Measurements from ENCODE around the gene PRLH.

Gene PRLH

DNA sequence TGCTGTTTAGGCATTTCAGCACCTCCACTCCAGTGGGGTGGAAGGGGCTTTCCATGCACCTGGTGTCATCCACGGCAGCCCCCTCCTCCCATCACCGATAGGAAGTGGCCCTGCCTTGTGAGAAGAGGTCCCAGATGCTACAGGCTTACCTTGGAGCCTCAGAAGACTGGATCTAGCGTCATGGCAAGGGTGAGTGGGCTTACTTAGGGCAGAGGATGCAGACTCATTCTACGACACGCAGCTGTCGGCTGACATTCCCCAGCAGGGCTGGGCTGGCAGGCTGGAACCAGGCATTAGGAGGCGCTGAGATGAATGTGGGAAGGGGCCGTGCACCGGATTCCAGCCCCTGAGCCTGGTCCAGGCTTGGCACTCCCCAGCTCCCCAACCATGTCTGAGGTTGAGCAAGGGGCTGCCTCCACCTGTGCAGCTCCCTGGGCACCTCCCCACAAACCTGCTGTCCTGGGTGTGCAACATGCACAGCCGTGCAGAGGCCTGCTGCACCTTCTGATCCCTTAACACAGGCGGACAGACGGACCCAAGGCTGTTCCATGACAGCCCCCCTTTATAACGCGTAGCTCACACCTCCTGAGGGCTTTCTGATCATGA lies 1.7 kb upstream of the PRLH start:
- DNase-seq (ENCODE audit: low spot score) = no peak
- no peaks in the 10 kb centered on the region for H3K36me3 ChIP-seq (replicated peaks in 1 of 2; ENCODE audit: control insufficient read depth in 2 of 2, insufficient read depth in 2 of 2, low read length in 2 of 2)
- H2BK5ac ChIP-seq (ENCODE audit: low read length) = no peak overlapping the region
- H2BK15ac ChIP-seq (ENCODE audit: low read length) = no peak overlapping the region
- H3K9me3 ChIP-seq (replicated peaks in 1 of 2; ENCODE audit: control insufficient read depth in 2 of 2, insufficient read depth in 1 of 2, low read depth in 1 of 2, low read length in 2 of 2) = peaks cover 0 to 8% of the 10 kb centered on the region in 2 donors
- H3K4me3 ChIP-seq (ENCODE audit: low read length in 2 of 2) = peak overlapping the region in 1 of 2 donors; percentile 15
- H3K4me1 ChIP-seq (ENCODE audit: control insufficient read depth in 2 of 2, insufficient read depth in 1 of 2, low read depth in 1 of 2, low read length in 2 of 2) = no peaks in the 10 kb centered on the region
- WGBS, 2 donors (ENCODE audit: extremely low coverage in 2 of 2, insufficient read length in 2 of 2, insufficient replicate concordance in 1 of 2) = no CpG with 5 or more reads among the region's 14 CpGs
- peaks cover 0 to 7% (median 2%) of the 10 kb centered on the region in 3 experiments for H3K27me3 ChIP-seq (ENCODE audit: control insufficient read depth in 3 of 3, insufficient read depth in 3 of 3, low read depth in 1 of 3, low read length in 3 of 3)
- H3K23ac ChIP-seq (ENCODE audit: low read depth, low read length, poor library complexity) = no peak overlapping the region
- no peak overlapping the region for H3K4ac ChIP-seq (ENCODE audit: low read length)
- H3K79me1 ChIP-seq (ENCODE audit: low read depth, low read length) = no peaks in the 10 kb centered on the region
- no peak overlapping the region for H3K18ac ChIP-seq (ENCODE audit: low read length)
- no peak overlapping the region for H3K4me2 ChIP-seq (ENCODE audit: insufficient read depth, low read length, poor library complexity, severe bottlenecking)
- no peak overlapping the region for H2AFZ ChIP-seq (ENCODE audit: low read length)
- no peak overlapping the region for H2BK12ac ChIP-seq (ENCODE audit: low read length)
- H2BK120ac ChIP-seq (ENCODE audit: low read depth, low read length) = no peak overlapping the region
- no peak overlapping the region for H3K27ac ChIP-seq (replicated peaks; ENCODE audit: low read length)
- no peak overlapping the region for H4K91ac ChIP-seq (ENCODE audit: low read depth, low read length, poor library complexity)
- H2AK5ac ChIP-seq (ENCODE audit: low read depth, low read length) = no peak overlapping the region
- H3K9ac ChIP-seq (ENCODE audit: low read depth, low read length, poor library complexity) = no peak overlapping the region
- H4K8ac ChIP-seq (ENCODE audit: low read depth, low read length) = no peak overlapping the region
- H3K14ac ChIP-seq (ENCODE audit: low read length) = no peak overlapping the region

DNA sequence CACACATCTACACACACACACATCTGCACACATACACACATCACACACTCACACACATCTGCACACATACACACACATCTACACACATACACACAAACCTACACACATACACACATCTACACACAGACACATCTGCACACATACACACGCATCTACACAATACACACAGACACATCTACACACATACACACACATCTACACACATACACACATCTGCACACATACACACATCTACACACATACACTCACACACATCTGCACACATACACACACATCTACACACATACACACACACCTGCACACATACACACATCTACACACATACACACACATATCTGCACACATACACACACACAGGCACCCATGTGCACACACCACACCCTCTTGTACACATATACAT lies 400 bp upstream of the PRLH start:
- no peak overlapping the region for H2BK120ac ChIP-seq (ENCODE audit: low read depth, low read length)
- H4K91ac ChIP-seq (ENCODE audit: low read depth, low read length, poor library complexity) = no peak overlapping the region
- H2AFZ ChIP-seq (ENCODE audit: low read length) = no peak overlapping the region
- no peak overlapping the region for H3K27ac ChIP-seq (replicated peaks; ENCODE audit: low read length)
- no peak overlapping the region for H4K8ac ChIP-seq (ENCODE audit: low read depth, low read length)
- H3K27me3 ChIP-seq (ENCODE audit: control insufficient read depth in 3 of 3, insufficient read depth in 3 of 3, low read depth in 1 of 3, low read length in 3 of 3) = peaks cover 0 to 7% (median 2%) of the 10 kb centered on the region in 3 experiments
- H3K4ac ChIP-seq (ENCODE audit: low read length) = no peak overlapping the region
- no peaks in the 10 kb centered on the region for H3K36me3 ChIP-seq (replicated peaks in 1 of 2; ENCODE audit: control insufficient read depth in 2 of 2, insufficient read depth in 2 of 2, low read length in 2 of 2)
- no peak for DNase-seq (ENCODE audit: low spot score)
- H3K4me1 ChIP-seq (ENCODE audit: control insufficient read depth in 2 of 2, insufficient read depth in 1 of 2, low read depth in 1 of 2, low read length in 2 of 2) = no peaks in the 10 kb centered on the region
- no peak overlapping the region for H2AK5ac ChIP-seq (ENCODE audit: low read depth, low read length)
- H3K79me1 ChIP-seq (ENCODE audit: low read depth, low read length) = no peaks in the 10 kb centered on the region
- H3K4me3 ChIP-seq (ENCODE audit: low read length in 2 of 2) = no peak overlapping the region
- no peak overlapping the region for H3K4me2 ChIP-seq (ENCODE audit: insufficient read depth, low read length, poor library complexity, severe bottlenecking)
- WGBS, 2 donors (ENCODE audit: extremely low coverage in 2 of 2, insufficient read length in 2 of 2, insufficient replicate concordance in 1 of 2) = no CpG with 5 or more reads among the region's 1 CpG
- peak overlapping the region; percentile 79 for H3K14ac ChIP-seq (ENCODE audit: low read length)
- H2BK5ac ChIP-seq (ENCODE audit: low read length) = no peak overlapping the region
- no peak overlapping the region for H3K23ac ChIP-seq (ENCODE audit: low read depth, low read length, poor library complexity)
- no peak overlapping the region for H3K9ac ChIP-seq (ENCODE audit: low read depth, low read length, poor library complexity)
- H2BK12ac ChIP-seq (ENCODE audit: low read length) = no peak overlapping the region
- peaks cover 0 to 8% of the 10 kb centered on the region in 2 donors for H3K9me3 ChIP-seq (replicated peaks in 1 of 2; ENCODE audit: control insufficient read depth in 2 of 2, insufficient read depth in 1 of 2, low read depth in 1 of 2, low read length in 2 of 2)
- no peak overlapping the region for H3K18ac ChIP-seq (ENCODE audit: low read length)
- no peak overlapping the region for H2BK15ac ChIP-seq (ENCODE audit: low read length)

GRCh38 chr2:237567276-237568029 lies 1.1 kb downstream of the PRLH start:
- H3K4ac ChIP-seq (ENCODE audit: low read length) = no peak overlapping the region
- no peaks in the 10 kb centered on the region for H3K36me3 ChIP-seq (replicated peaks in 1 of 2; ENCODE audit: control insufficient read depth in 2 of 2, insufficient read depth in 2 of 2, low read length in 2 of 2)
- H3K79me1 ChIP-seq (ENCODE audit: low read depth, low read length) = peaks cover 2% of the 10 kb centered on the region
- H3K4me1 ChIP-seq (ENCODE audit: control insufficient read depth in 2 of 2, insufficient read depth in 1 of 2, low read depth in 1 of 2, low read length in 2 of 2) = no peaks in the 10 kb centered on the region
- no peak overlapping the region for H3K18ac ChIP-seq (ENCODE audit: low read length)
- H3K14ac ChIP-seq (ENCODE audit: low read length) = no peak overlapping the region
- no peak overlapping the region for H4K91ac ChIP-seq (ENCODE audit: low read depth, low read length, poor library complexity)
- no peak overlapping the region for H2BK5ac ChIP-seq (ENCODE audit: low read length)
- H2BK15ac ChIP-seq (ENCODE audit: low read length) = no peak overlapping the region
- no peak for DNase-seq (ENCODE audit: low spot score)
- whole genome bisulfite sequencing, 2 donors (ENCODE audit: extremely low coverage in 2 of 2, insufficient read length in 2 of 2, insufficient replicate concordance in 1 of 2) = no CpG with 5 or more reads among the region's 16 CpGs
- no peak overlapping the region for H2BK12ac ChIP-seq (ENCODE audit: low read length)
- H3K27ac ChIP-seq (replicated peaks; ENCODE audit: low read length) = no peak overlapping the region
- H2AK5ac ChIP-seq (ENCODE audit: low read depth, low read length) = no peak overlapping the region
- H4K8ac ChIP-seq (ENCODE audit: low read depth, low read length) = no peak overlapping the region
- no peak overlapping the region for H3K4me2 ChIP-seq (ENCODE audit: insufficient read depth, low read length, poor library complexity, severe bottlenecking)
- H3K27me3 ChIP-seq (ENCODE audit: control insufficient read depth in 3 of 3, insufficient read depth in 3 of 3, low read depth in 1 of 3, low read length in 3 of 3) = peaks cover 0 to 7% (median 0%) of the 10 kb centered on the region in 3 experiments
- H3K23ac ChIP-seq (ENCODE audit: low read depth, low read length, poor library complexity) = peak overlapping the region; percentile 47
- H2BK120ac ChIP-seq (ENCODE audit: low read depth, low read length) = no peak overlapping the region
- no peak overlapping the region for H3K4me3 ChIP-seq (ENCODE audit: low read length in 2 of 2)
- H3K9me3 ChIP-seq (replicated peaks in 1 of 2; ENCODE audit: control insufficient read depth in 2 of 2, insufficient read depth in 1 of 2, low read depth in 1 of 2, low read length in 2 of 2) = peaks cover 0 to 8% of the 10 kb centered on the region in 2 donors
- H3K9ac ChIP-seq (ENCODE audit: low read depth, low read length, poor library complexity) = peak overlapping the region; percentile 44
- H2AFZ ChIP-seq (ENCODE audit: low read length) = no peak overlapping the region

- Histone ChIP-seq H3K14ac (ENCODE audit: low read length) (peak overlapping the region; percentile 95), H2BK15ac (ENCODE audit: low read length) (no peak overlapping the region)
- no CpG with 5 or more reads among the region's 9 CpGs for WGBS, 2 donors (ENCODE audit: extremely low coverage in 2 of 2, insufficient read length in 2 of 2, insufficient replicate concordance in 1 of 2)
These were observed 1.8 kb downstream of the PRLH start for GRCh38 chr2:237568121-237568660.

More at GRCh38 chr2:237568121-237568660, 1.8 kb downstream of the PRLH start:
- H3K79me1 ChIP-seq (ENCODE audit: low read depth, low read length) = peaks cover 2% of the 10 kb centered on the region
- H2BK12ac ChIP-seq (ENCODE audit: low read length) = no peak overlapping the region
- no peak overlapping the region for H2AK5ac ChIP-seq (ENCODE audit: low read depth, low read length)
- H4K8ac ChIP-seq (ENCODE audit: low read depth, low read length) = no peak overlapping the region
- H3K27me3 ChIP-seq (ENCODE audit: control insufficient read depth in 3 of 3, insufficient read depth in 3 of 3, low read depth in 1 of 3, low read length in 3 of 3) = peaks cover 0 to 9% (median 0%) of the 10 kb centered on the region in 3 experiments
- H3K18ac ChIP-seq (ENCODE audit: low read length) = peak overlapping the region; percentile 41
- no peak overlapping the region for H3K4ac ChIP-seq (ENCODE audit: low read length)
- H3K9me3 ChIP-seq (replicated peaks in 1 of 2; ENCODE audit: control insufficient read depth in 2 of 2, insufficient read depth in 1 of 2, low read depth in 1 of 2, low read length in 2 of 2) = peaks cover 0 to 8% of the 10 kb centered on the region in 2 donors
- no peak overlapping the region for H3K27ac ChIP-seq (replicated peaks; ENCODE audit: low read length)
- no peak overlapping the region for H2AFZ ChIP-seq (ENCODE audit: low read length)
- no peak overlapping the region for H3K4me2 ChIP-seq (ENCODE audit: insufficient read depth, low read length, poor library complexity, severe bottlenecking)
- H2BK120ac ChIP-seq (ENCODE audit: low read depth, low read length) = no peak overlapping the region
- no peak overlapping the region for H3K4me3 ChIP-seq (ENCODE audit: low read length in 2 of 2)
- H3K4me1 ChIP-seq (ENCODE audit: control insufficient read depth in 2 of 2, insufficient read depth in 1 of 2, low read depth in 1 of 2, low read length in 2 of 2) = no peaks in the 10 kb centered on the region
- H4K91ac ChIP-seq (ENCODE audit: low read depth, low read length, poor library complexity) = no peak overlapping the region
- H3K9ac ChIP-seq (ENCODE audit: low read depth, low read length, poor library complexity) = no peak overlapping the region
- H2BK5ac ChIP-seq (ENCODE audit: low read length) = no peak overlapping the region
- H3K36me3 ChIP-seq (replicated peaks in 1 of 2; ENCODE audit: control insufficient read depth in 2 of 2, insufficient read depth in 2 of 2, low read length in 2 of 2) = no peaks in the 10 kb centered on the region
- peak overlapping the region; percentile 47 for H3K23ac ChIP-seq (ENCODE audit: low read depth, low read length, poor library complexity)
- DNase-seq (ENCODE audit: low spot score) = no peak
